ENCODE measurements around the gene LRP11.

DNA sequence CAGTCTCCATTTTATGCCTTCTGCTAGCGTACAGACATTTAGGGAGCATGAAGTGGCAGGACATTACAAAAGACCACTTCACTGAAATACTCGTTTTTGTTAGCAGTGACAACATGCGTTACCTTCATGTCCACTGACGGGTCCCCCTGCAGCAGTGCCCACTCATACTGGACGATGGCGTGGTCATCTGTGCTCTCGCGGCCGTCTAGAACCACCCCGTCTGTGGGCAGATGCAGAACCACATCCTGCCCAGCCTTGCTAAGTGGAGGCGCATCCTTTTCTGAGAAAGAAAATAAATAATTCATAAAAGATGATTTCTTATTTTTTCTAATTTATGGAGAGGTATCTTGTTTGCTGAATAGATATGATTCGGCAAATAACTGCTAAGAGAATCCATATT is 11.3 kb downstream of the LRP11 start:
- TF ChIP-seq, protein P1, sequence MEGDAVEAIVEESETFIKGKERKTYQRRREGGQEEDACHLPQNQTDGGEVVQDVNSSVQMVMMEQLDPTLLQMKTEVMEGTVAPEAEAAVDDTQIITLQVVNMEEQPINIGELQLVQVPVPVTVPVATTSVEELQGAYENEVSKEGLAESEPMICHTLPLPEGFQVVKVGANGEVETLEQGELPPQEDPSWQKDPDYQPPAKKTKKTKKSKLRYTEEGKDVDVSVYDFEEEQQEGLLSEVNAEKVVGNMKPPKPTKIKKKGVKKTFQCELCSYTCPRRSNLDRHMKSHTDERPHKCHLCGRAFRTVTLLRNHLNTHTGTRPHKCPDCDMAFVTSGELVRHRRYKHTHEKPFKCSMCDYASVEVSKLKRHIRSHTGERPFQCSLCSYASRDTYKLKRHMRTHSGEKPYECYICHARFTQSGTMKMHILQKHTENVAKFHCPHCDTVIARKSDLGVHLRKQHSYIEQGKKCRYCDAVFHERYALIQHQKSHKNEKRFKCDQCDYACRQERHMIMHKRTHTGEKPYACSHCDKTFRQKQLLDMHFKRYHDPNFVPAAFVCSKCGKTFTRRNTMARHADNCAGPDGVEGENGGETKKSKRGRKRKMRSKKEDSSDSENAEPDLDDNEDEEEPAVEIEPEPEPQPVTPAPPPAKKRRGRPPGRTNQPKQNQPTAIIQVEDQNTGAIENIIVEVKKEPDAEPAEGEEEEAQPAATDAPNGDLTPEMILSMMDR (IDR thresholded peaks at IDR 0.05 in 2 of 3, conservative IDR thresholded peaks at IDR 0.05 in 1 of 3; ENCODE audit: control insufficient read depth in 2 of 3, extremely low read depth in 1 of 3, insufficient read depth in 1 of 3, low read depth in 3 of 3, low read length in 3 of 3): no peak
- no peak for TF ChIP-seq EZH2 (IDR thresholded peaks at IDR 0.05; ENCODE audit: borderline replicate concordance, control insufficient read depth, low read depth, low read length)
- TF ChIP-seq, protein P2, sequence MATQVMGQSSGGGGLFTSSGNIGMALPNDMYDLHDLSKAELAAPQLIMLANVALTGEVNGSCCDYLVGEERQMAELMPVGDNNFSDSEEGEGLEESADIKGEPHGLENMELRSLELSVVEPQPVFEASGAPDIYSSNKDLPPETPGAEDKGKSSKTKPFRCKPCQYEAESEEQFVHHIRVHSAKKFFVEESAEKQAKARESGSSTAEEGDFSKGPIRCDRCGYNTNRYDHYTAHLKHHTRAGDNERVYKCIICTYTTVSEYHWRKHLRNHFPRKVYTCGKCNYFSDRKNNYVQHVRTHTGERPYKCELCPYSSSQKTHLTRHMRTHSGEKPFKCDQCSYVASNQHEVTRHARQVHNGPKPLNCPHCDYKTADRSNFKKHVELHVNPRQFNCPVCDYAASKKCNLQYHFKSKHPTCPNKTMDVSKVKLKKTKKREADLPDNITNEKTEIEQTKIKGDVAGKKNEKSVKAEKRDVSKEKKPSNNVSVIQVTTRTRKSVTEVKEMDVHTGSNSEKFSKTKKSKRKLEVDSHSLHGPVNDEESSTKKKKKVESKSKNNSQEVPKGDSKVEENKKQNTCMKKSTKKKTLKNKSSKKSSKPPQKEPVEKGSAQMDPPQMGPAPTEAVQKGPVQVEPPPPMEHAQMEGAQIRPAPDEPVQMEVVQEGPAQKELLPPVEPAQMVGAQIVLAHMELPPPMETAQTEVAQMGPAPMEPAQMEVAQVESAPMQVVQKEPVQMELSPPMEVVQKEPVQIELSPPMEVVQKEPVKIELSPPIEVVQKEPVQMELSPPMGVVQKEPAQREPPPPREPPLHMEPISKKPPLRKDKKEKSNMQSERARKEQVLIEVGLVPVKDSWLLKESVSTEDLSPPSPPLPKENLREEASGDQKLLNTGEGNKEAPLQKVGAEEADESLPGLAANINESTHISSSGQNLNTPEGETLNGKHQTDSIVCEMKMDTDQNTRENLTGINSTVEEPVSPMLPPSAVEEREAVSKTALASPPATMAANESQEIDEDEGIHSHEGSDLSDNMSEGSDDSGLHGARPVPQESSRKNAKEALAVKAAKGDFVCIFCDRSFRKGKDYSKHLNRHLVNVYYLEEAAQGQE (IDR thresholded peaks at IDR 0.05; ENCODE audit: low read depth, low read length): no peak
- TF ChIP-seq JUND (IDR thresholded peaks at IDR 0.05; ENCODE audit: low read depth, low read length): no peak
- TF ChIP-seq POLR2AphosphoS5 (IDR thresholded peaks at IDR 0.05; ENCODE audit: low read length): no peak
- TF ChIP-seq WRNIP1 (IDR thresholded peaks at IDR 0.05; ENCODE audit: borderline replicate concordance, low read depth, low read length): no peak
- no peak for TF ChIP-seq POLR2AphosphoS2 (IDR thresholded peaks at IDR 0.05; ENCODE audit: low read depth, low read length)
- TF ChIP-seq, protein P3, sequence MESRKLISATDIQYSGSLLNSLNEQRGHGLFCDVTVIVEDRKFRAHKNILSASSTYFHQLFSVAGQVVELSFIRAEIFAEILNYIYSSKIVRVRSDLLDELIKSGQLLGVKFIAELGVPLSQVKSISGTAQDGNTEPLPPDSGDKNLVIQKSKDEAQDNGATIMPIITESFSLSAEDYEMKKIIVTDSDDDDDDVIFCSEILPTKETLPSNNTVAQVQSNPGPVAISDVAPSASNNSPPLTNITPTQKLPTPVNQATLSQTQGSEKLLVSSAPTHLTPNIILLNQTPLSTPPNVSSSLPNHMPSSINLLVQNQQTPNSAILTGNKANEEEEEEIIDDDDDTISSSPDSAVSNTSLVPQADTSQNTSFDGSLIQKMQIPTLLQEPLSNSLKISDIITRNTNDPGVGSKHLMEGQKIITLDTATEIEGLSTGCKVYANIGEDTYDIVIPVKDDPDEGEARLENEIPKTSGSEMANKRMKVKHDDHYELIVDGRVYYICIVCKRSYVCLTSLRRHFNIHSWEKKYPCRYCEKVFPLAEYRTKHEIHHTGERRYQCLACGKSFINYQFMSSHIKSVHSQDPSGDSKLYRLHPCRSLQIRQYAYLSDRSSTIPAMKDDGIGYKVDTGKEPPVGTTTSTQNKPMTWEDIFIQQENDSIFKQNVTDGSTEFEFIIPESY (IDR thresholded peaks at IDR 0.05): no peak
